Pancreas (tissue), 10 donors: Measurements from ENCODE around the gene FLRT2. TPM values are rescaled to one million over a fixed set of nuclear protein-coding genes. Genes with fewer than 3 reads are reported as not detected.

ENCODE experiments used
- ATAC-seq, 4 donors: fragments of 200-7000 bp; cut with Tn5 transposase; one replicate each; pipeline versions ENCODE4 v1.8.0 to v1.9.1; 2020; ENCODE audit warnings: mild to moderate bottlenecking in 4 of 4, moderate library complexity in 4 of 4
- DNase-seq, 6 donors: peaks; one replicate each; pipeline ENCODE4 v3.0.0-alpha.2; 2020
- FAIRE-seq: peaks from 2 replicates; lab custom pipeline; 2012; peaks lifted over from hg19 to GRCh38; lab: Jason Lieb, UNC
- H3K27ac ChIP-seq, 4 donors: fragments of 200-600 bp; sonication (generic); 1 replicate in 3 of 4; 2 replicates in 1 of 4; pipeline versions ENCODE4 v1.5.0 to v1.8.0; 2020
- H3K27me3 ChIP-seq, 4 donors: fragments of 200-600 bp; one replicate each; pipeline ENCODE4 v1.8.0; 2021
- H3K36me3 ChIP-seq, 3 donors: fragments of 200-600 bp; sonication (generic) in 1 of 3; one replicate each; pipeline versions ENCODE4 v1.5.0 to v1.8.0; 2020 to 2021
- H3K4me1 ChIP-seq, 3 donors: fragments of 200-600 bp; one replicate each; pipeline ENCODE4 v1.8.0; 2021
- H3K4me3 ChIP-seq, 4 donors: fragments of 200-600 bp; sonication (generic) in 2 of 4; one replicate each; pipeline versions ENCODE4 v1.5.0 to v1.8.0; 2020 to 2021
- H3K9me3 ChIP-seq, 4 donors: fragments of 200-600 bp; one replicate each; pipeline ENCODE4 v1.8.0; 2021
- CTCF ChIP-seq, 4 donors: fragments of 200-600 bp; sonication (generic) in 3 of 4; IDR thresholded peaks; one replicate each; pipeline versions ENCODE4 v1.5.0 to v1.8.0; 2021; ENCODE audit warnings: antibody characterized with exemption in 4 of 4
- WGBS, 2 donors: extraction: QIAGEN DNeasy Blood & Tissue Kit; methylation state at CpG; one replicate each; pipeline ENCODE4 v1.1.7; 2013; 5-methylcytosine and 5-hydroxymethylcytosine counted together
- intact Hi-C, 3 donors: fragments of 100-400 bp; cut with DNase I; formaldehyde crosslinking; loops; one replicate each; pipeline versions ENCODE4 v1.11.1 to v1.14.2; 2022
- polyA plus RNA-seq, 2 donors: library from polyadenylated mRNA; stranded (reverse); fragments of 200-250 nt; gene quantifications; one replicate each; pipeline ENCODE4 v1.2.3, GENCODE V29; 2013
- total RNA-seq, 6 donors: library from RNA; stranded (reverse); fragmentation: NEBNext Ultra II Directional in 4 of 6; extraction: Animal tissue kit (Norgen Biotek cat#: 25700) in 4 of 6; gene quantifications; one replicate each; pipeline versions ENCODE4 v1.2.1 to v1.2.4, GENCODE V29; 2021 to 2023
- donor health status: healthy with polysubstance abuse.
- donor health status: DM: no; HTN: no; CAD: no; lungs with moderate emphysema.
- donor health status: DM: no; HTN: no; CAD: no.
- donor health status: control.
- donor health status: control.
- donor health status: Bipolar disorder and iron deficiency.
- donor health status: DM: yes; HTN: yes; CAD: no.
- donor health status: DM: no; HTN: no; CAD: no.
- donor health status: DM: no; HTN: no; CAD: no.
- donor health status: DM: yes; HTN: yes; CAD: no.

FLRT2 gene
- total and polyA plus RNA-seq, 8 donors, result 62.8 to 229 (median 101) TPM

GRCh38 chr14:85520581-85520980 lies 9.4 kb upstream of the FLRT2 start:
- Histone ChIP-seq H3K36me3 (no peaks in the 10 kb centered on the region), H3K27me3 (no peaks in the 10 kb centered on the region), H3K27ac (peak overlapping the region in 1 of 4 donors; percentile 17), H3K4me1 (peaks cover 0 to 20% (median 6%) of the 10 kb centered on the region in 3 donors), H3K4me3 (no peak overlapping the region), H3K9me3 (no peaks in the 10 kb centered on the region)
- DNase-seq (no peak), FAIRE-seq (no peak), ATAC-seq (no peak)
- no peak for TF ChIP-seq CTCF (IDR thresholded peaks at IDR 0.05)
- intact Hi-C loops, result no loop called here
- 81 to 85% methylated on average over 4 of the region's 4 CpGs for WGBS, 2 donors

GRCh38 chr14:85523624-85524023 lies 6.3 kb upstream of the FLRT2 start:
- intact Hi-C loops, result no loop called here
- Histone ChIP-seq H3K36me3 (no peaks in the 10 kb centered on the region), H3K4me1 (peaks cover 0 to 38% (median 6%) of the 10 kb centered on the region in 3 donors), H3K27me3 (no peaks in the 10 kb centered on the region), H3K27ac (peak overlapping the region in 1 of 4 donors; percentile 19), H3K4me3 (no peak overlapping the region), H3K9me3 (no peaks in the 10 kb centered on the region)
- DNase-seq, result no peak
- no peak for ATAC-seq
- FAIRE-seq, result no peak
- no peak for TF ChIP-seq CTCF (IDR thresholded peaks at IDR 0.05)
- WGBS, 2 donors, result 72 to 85% methylated on average over 2 of the region's 2 CpGs

- Histone ChIP-seq H3K27me3 (no peaks in the 10 kb centered on the region), H3K27ac (peak overlapping the region in 2 of 4 donors; percentile 91 to 96), H3K36me3 (no peaks in the 10 kb centered on the region), H3K4me1 (peaks cover 0 to 26% (median 6%) of the 10 kb centered on the region in 3 donors), H3K9me3 (no peaks in the 10 kb centered on the region), H3K4me3 (no peak overlapping the region)
- ATAC-seq (no peak), DNase-seq (no peak), FAIRE-seq (no peak)
- intact Hi-C loops, result no loop called here
- TF ChIP-seq CTCF (IDR thresholded peaks at IDR 0.05), result no peak
- WGBS, 2 donors, result 78 to 88% methylated on average over 1 of the region's 1 CpG
Measured at GRCh38 chr14:85527006-85527405, 2.9 kb upstream of the FLRT2 start.

GRCh38 chr14:85527445-85528035 lies 2.4 kb upstream of the FLRT2 start:
- DNase-seq (no peak), FAIRE-seq (no peak), ATAC-seq (no peak)
- intact Hi-C loops, result no loop called here
- Histone ChIP-seq H3K4me1 (peaks cover 0 to 24% (median 6%) of the 10 kb centered on the region in 3 donors), H3K4me3 (peak overlapping the region in 1 of 4 donors; percentile 82), H3K27me3 (no peaks in the 10 kb centered on the region), H3K36me3 (no peaks in the 10 kb centered on the region), H3K27ac (peak overlapping the region in 2 of 4 donors; percentile 91 to 96), H3K9me3 (no peaks in the 10 kb centered on the region)
- 37 to 42% methylated on average over 3 of the region's 3 CpGs for WGBS, 2 donors
- TF ChIP-seq CTCF (IDR thresholded peaks at IDR 0.05), result no peak
